NB4 (cell line): ENCODE results near the gene UNK.

Experiments used
- POLR2A ChIP-seq: IDR thresholded peaks from 2 replicates; pipeline ENCODE4 v1.6.1; 2011; ENCODE audit warnings: mild to moderate bottlenecking; ENCODE audit not compliant: insufficient read length; ENCODE audit errors: extremely low read depth
- TF ChIP-seq, protein P1 (sequence below): IDR thresholded peaks from one replicate; pipeline ENCODE4 v1.5.1; 2012; ENCODE audit warnings: low read depth, low read length
- TF ChIP-seq, protein P2 (sequence below): IDR thresholded peaks from 2 replicates; pipeline ENCODE4 v1.6.1; 2011; ENCODE audit warnings: low read depth, low read length

DNA sequence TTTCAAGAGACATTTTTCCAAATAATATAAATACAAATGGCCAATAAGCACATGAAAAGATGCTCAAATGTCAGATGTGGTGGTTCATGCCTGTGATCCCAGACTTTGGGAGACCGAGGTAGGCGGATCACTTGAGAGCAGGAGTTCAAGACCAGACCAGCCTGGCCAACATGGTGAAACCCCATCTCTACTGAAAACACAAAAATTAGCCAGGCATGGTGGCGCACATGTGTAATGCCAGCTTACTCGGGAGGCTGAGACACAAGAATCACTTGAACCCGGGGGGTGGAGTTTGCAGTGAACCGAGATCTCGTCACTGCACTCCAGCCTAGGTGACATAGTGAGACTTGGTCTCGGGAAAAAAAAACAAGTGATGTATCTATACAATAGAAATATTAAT lies 16.7 kb upstream of the UNK start:
- TF ChIP-seq, protein P1, sequence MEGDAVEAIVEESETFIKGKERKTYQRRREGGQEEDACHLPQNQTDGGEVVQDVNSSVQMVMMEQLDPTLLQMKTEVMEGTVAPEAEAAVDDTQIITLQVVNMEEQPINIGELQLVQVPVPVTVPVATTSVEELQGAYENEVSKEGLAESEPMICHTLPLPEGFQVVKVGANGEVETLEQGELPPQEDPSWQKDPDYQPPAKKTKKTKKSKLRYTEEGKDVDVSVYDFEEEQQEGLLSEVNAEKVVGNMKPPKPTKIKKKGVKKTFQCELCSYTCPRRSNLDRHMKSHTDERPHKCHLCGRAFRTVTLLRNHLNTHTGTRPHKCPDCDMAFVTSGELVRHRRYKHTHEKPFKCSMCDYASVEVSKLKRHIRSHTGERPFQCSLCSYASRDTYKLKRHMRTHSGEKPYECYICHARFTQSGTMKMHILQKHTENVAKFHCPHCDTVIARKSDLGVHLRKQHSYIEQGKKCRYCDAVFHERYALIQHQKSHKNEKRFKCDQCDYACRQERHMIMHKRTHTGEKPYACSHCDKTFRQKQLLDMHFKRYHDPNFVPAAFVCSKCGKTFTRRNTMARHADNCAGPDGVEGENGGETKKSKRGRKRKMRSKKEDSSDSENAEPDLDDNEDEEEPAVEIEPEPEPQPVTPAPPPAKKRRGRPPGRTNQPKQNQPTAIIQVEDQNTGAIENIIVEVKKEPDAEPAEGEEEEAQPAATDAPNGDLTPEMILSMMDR: no peak
- TF ChIP-seq, protein P2, sequence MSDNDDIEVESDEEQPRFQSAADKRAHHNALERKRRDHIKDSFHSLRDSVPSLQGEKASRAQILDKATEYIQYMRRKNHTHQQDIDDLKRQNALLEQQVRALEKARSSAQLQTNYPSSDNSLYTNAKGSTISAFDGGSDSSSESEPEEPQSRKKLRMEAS: no peak
- no peak for TF ChIP-seq POLR2A
